BE2C (cell line): Measurements from ENCODE around the gene ECE2.
A peak's percentile ranks its signal among the peaks of the same experiment; 100 is the strongest.

Source experiments
- DNase-seq: peaks from one replicate; pipeline ENCODE4 v3.0.0-alpha.2; 2020
- H3K27me3 ChIP-seq: fragments of 250-450 bp; sonication (Bioruptor Pico); 2 replicates; pipeline ENCODE4 v1.5.1; 2020; ENCODE audit warnings: mild to moderate bottlenecking
- H3K36me3 ChIP-seq: fragments of 250-450 bp; sonication (Bioruptor Pico); 2 replicates; pipeline ENCODE4 v1.5.1; 2020; ENCODE audit warnings: mild to moderate bottlenecking
- H3K4me1 ChIP-seq: fragments of 250-450 bp; sonication (Bioruptor Pico); 2 replicates; pipeline ENCODE4 v1.5.1; 2020
- H3K4me3 ChIP-seq: 2 replicates; pipeline ENCODE4 v1.5.1; 2011; ENCODE audit warnings: low read depth, low read length
- H3K9me3 ChIP-seq: fragments of 250-450 bp; sonication (Bioruptor Pico); 2 replicates; pipeline ENCODE4 v1.5.1; 2020
- CTCF ChIP-seq: IDR thresholded peaks from 2 replicates; pipeline ENCODE4 v1.5.1; 2012; ENCODE audit warnings: mild to moderate bottlenecking, low read depth, low read length

Gene ECE2

DNA sequence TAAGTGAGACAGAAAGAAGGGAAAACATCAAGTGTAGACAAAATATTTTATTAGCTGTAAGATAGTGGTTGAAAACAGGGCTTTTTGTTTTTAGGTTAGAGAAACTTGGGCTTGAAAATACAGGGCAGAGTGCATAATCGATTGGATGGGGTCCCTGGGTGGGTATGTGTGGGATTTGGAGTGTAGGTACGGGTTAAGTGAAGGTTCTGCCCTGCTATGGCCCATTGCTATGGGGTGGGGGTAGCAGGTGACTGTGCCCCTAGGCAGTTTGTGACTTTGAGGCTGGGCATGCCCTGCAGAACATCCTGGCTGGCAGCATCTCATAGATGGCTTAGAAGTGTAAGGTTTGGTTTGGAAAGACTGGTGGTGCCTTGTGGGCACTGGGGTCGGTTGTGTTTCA is 57.9 kb downstream of the ECE2 start:
- H3K9me3 ChIP-seq, result no peaks in the 10 kb centered on the region
- H3K36me3 ChIP-seq, result peaks cover 69% of the 10 kb centered on the region
- no peak for DNase-seq

DNA sequence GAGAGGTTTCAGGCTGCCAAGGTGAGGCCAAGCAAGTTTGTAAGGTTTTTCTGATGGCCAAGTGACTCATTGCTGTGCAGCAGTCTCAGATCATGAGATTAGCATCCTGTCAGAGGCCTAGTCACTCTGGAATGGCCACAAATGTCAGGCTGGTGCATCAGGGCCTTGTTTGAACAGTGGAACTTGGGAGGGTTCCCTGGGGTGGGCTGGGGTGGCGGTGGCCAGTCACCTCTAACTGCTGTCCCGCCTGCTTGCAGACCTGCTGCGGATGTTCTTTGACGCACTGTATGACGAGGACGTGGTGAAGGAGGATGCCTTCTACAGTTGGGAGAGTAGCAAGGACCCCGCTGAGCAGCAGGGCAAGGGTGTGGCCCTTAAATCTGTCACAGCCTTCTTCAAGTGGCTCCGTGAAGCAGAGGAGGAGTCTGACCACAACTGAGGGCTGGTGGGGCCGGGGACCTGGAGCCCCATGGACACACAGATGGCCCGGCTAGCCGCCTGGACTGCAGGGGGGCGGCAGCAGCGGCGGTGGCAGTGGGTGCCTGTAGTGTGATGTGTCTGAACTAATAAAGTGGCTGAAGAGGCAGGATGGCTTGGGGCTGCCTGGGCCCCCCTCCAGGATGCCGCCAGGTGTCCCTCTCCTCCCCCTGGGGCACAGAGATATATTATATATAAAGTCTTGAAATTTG is 58.8 kb downstream of the ECE2 start:
- Histone ChIP-seq H3K9me3 (no peaks in the 10 kb centered on the region), H3K36me3 (peaks cover 59% of the 10 kb centered on the region), H3K4me3 (no peak overlapping the region), H3K27me3 (no peaks in the 10 kb centered on the region), H3K4me1 (peaks cover 27% of the 10 kb centered on the region)
- no peak for TF ChIP-seq CTCF
- DNase-seq, result peak; percentile 45

More for the DNA sequence above, 57.9 kb downstream of the ECE2 start:
- H3K27me3 ChIP-seq, result no peaks in the 10 kb centered on the region
- no peak for TF ChIP-seq CTCF
- no peak overlapping the region for H3K4me3 ChIP-seq
- peaks cover 20% of the 10 kb centered on the region for H3K4me1 ChIP-seq

GRCh38 chr3:184335291-184335660 is 59.5 kb downstream of the ECE2 start:
- Histone ChIP-seq H3K9me3 (no peaks in the 10 kb centered on the region), H3K27me3 (no peaks in the 10 kb centered on the region), H3K36me3 (peaks cover 53% of the 10 kb centered on the region), H3K4me3 (peak overlapping the region; percentile 77), H3K4me1 (peaks cover 27% of the 10 kb centered on the region)
- TF ChIP-seq CTCF, result no peak; the same call in 1 of the 2 replicates
- DNase-seq, result no peak

DNA sequence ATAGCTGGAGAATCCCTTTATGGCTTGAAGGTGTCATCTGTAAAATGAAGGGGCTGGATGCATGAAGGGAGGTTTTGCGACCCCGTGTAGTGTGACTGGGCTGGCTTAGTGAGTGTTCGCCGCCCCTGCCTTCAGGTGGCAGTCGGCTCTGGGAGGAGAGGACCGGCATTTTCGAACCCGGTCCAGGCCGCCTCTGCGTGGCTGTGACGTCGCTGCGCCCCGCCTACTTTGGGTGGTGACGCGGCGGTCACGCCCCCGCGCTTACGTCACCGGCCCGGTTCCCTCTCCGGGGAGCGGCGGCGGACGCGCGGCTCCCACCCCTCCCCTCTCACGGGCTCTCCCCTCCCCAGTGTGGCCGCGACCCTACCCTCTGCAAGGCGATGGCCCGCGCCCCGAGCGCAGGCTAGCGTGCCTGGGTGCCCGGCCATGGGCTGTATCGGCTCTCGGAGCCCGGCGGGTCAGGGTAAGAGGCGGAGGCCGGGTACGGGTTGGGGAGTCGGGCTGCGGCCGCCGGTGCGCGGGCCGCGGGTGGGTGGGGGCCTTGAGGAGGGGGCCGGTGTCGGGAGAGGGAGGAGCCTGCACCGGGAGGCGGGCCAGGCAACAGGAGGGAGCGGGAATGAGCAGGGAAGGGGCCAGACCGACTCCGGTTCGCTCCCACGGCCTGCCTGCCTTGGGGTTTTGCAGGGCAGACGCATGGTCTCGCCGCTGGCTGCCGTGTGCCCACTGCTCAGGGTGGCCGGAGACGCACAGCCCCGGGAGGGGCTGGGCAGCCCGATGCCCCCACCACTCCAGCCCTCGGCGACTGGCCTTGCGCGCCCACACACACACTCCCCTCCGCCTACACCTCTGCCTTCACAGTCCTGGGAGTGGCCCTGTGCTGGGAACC is 60.1 kb downstream of the ECE2 start:
- no peak for TF ChIP-seq CTCF
- Histone ChIP-seq H3K36me3 (peaks cover 47% of the 10 kb centered on the region), H3K4me1 (peaks cover 27% of the 10 kb centered on the region), H3K4me3 (peak overlapping the region; percentile 77), H3K9me3 (no peaks in the 10 kb centered on the region), H3K27me3 (no peaks in the 10 kb centered on the region)
- DNase-seq, result peak; percentile 91

DNA sequence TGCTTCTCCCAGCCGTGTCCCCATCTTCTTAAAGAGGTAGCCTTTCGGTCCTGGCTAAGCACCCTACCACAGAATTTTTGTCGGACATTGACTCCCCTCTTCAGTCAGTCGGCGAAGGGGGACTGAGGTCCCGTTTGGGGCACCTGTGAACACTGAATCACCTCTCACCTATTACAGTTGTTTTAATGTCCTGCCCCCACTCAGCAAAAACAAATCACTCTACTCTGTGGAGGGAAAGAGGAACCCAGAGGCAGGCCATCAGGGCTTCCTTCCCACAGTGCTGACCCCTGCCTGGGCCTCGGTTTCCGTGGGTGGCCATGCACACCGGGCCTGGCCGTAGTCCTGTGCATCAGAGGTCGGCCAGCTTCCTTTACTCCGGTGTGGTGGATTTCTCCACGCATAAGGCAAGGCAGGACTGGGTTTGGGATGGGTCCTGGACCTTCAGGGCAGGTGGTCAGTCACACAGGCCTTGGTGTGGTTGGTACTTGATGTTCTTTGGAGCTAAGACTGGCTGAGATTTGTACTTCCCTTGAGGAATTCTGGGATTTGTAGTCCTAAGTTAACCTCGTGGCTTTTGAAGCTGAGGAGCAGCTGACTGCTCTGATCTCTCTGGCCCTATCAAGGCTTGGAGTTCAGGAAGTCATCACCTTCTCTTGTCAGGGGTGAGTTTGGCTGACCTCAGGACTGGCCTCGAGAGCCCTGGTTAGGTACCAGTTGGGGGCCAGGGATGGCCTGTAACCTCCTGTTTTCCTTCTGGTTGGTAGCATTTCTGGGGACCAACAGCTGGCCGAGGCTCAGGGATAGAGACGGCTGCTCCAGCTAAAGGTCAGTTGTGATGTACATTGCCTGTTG is 61.0 kb downstream of the ECE2 start:
- H3K36me3 ChIP-seq, result peaks cover 38% of the 10 kb centered on the region
- peaks cover 27% of the 10 kb centered on the region for H3K4me1 ChIP-seq
- no peaks in the 10 kb centered on the region for H3K9me3 ChIP-seq
- no peak for TF ChIP-seq CTCF
- H3K27me3 ChIP-seq, result no peaks in the 10 kb centered on the region
- DNase-seq, result no peak
- H3K4me3 ChIP-seq, result peak overlapping the region; percentile 77
